Neuronal stem cell (in vitro differentiated cells): Measurements from ENCODE around the gene BCL2L12.

ENCODE experiments used
- DNase-seq: peaks from one replicate; pipeline ENCODE4 v3.0.0-alpha.2; 2013; ENCODE audit warnings: low spot score
- H2AFZ ChIP-seq: one replicate; pipeline ENCODE4 v1.6.1; 2013; ENCODE audit warnings: mild to moderate bottlenecking, low read length, inconsistent platforms
- H2AK5ac ChIP-seq: 2 replicates; pipeline ENCODE4 v1.6.1; 2013; ENCODE audit warnings: low read depth, mild to moderate bottlenecking, inconsistent platforms, low read length, moderate library complexity, mixed read lengths
- H2BK120ac ChIP-seq: 2 replicates; pipeline ENCODE4 v1.6.1; 2013; ENCODE audit warnings: low read depth, mild to moderate bottlenecking, inconsistent platforms, low read length, moderate library complexity, mixed read lengths
- H2BK12ac ChIP-seq: one replicate; pipeline ENCODE4 v1.6.1; 2013; ENCODE audit warnings: low read length, inconsistent platforms
- H2BK15ac ChIP-seq: 2 replicates; pipeline ENCODE4 v1.6.1; 2013; ENCODE audit warnings: mild to moderate bottlenecking, low read length, inconsistent platforms, mixed read lengths
- H2BK5ac ChIP-seq: one replicate; pipeline ENCODE4 v1.6.1; 2013; ENCODE audit warnings: inconsistent platforms, mild to moderate bottlenecking, low read length, moderate library complexity
- H3K14ac ChIP-seq: one replicate; pipeline ENCODE4 v1.6.1; 2013; ENCODE audit warnings: low read length, inconsistent platforms
- H3K18ac ChIP-seq: 2 replicates; pipeline ENCODE4 v1.6.1; 2013; ENCODE audit warnings: low read length, inconsistent platforms
- H3K23ac ChIP-seq: 2 replicates; pipeline ENCODE4 v1.6.1; 2013; ENCODE audit warnings: low read depth, mild to moderate bottlenecking, mixed read lengths, low read length, inconsistent platforms; ENCODE audit not compliant: poor library complexity
- H3K27ac ChIP-seq: replicated peaks from 3 replicates; pipeline ENCODE4 v1.5.1; 2013; ENCODE audit warnings: low read length, inconsistent platforms
- H3K27me3 ChIP-seq, 3 experiments: 2 replicates each; pipeline ENCODE4 v1.6.1; 2013; ENCODE audit warnings: low read length in 3 of 3, mild to moderate bottlenecking in 2 of 3, inconsistent platforms in 1 of 3, low read depth in 1 of 3, mixed read lengths in 1 of 3, moderate library complexity in 1 of 3; ENCODE audit not compliant: control insufficient read depth in 3 of 3, insufficient read depth in 3 of 3
- H3K36me3 ChIP-seq, 2 donors: replicated peaks in 1 of 2; 2 replicates each; pipeline ENCODE4 v1.6.1; 2013; ENCODE audit warnings: low read length in 2 of 2; ENCODE audit not compliant: control insufficient read depth in 2 of 2, insufficient read depth in 2 of 2
- H3K4ac ChIP-seq: 2 replicates; pipeline ENCODE4 v1.6.1; 2013; ENCODE audit warnings: inconsistent platforms, mild to moderate bottlenecking, low read length, moderate library complexity
- H3K4me1 ChIP-seq, 2 donors: 1 replicate in 1 of 2; 2 replicates in 1 of 2; pipeline ENCODE4 v1.6.1; 2013; ENCODE audit warnings: low read length in 2 of 2, low read depth in 1 of 2; ENCODE audit not compliant: control insufficient read depth in 2 of 2, insufficient read depth in 1 of 2
- H3K4me2 ChIP-seq: one replicate; pipeline ENCODE4 v1.6.1; 2013; ENCODE audit warnings: mild to moderate bottlenecking, low read length, inconsistent platforms; ENCODE audit not compliant: insufficient read depth, poor library complexity, severe bottlenecking
- H3K4me3 ChIP-seq, 2 donors: 2 replicates each; pipeline ENCODE4 v1.5.1; 2013; ENCODE audit warnings: low read length in 2 of 2, mild to moderate bottlenecking in 2 of 2, inconsistent platforms in 1 of 2, moderate library complexity in 1 of 2
- H3K79me1 ChIP-seq: one replicate; pipeline ENCODE4 v1.6.1; 2013; ENCODE audit warnings: low read depth, mild to moderate bottlenecking, inconsistent platforms, low read length, moderate library complexity
- H3K9ac ChIP-seq: one replicate; pipeline ENCODE4 v1.6.1; 2013; ENCODE audit warnings: mild to moderate bottlenecking, low read depth, low read length, inconsistent platforms; ENCODE audit not compliant: poor library complexity
- H3K9me3 ChIP-seq, 2 donors: replicated peaks in 1 of 2; 2 replicates each; pipeline versions ENCODE3 to v1.6.1; 2013; ENCODE audit warnings: low read length in 2 of 2, mild to moderate bottlenecking in 2 of 2, inconsistent platforms in 1 of 2, low read depth in 1 of 2, mixed read lengths in 1 of 2, moderate library complexity in 1 of 2; ENCODE audit not compliant: control insufficient read depth in 2 of 2, insufficient read depth in 1 of 2
- H4K8ac ChIP-seq: one replicate; pipeline ENCODE4 v1.6.1; 2013; ENCODE audit warnings: low read depth, mild to moderate bottlenecking, inconsistent platforms, low read length, moderate library complexity
- H4K91ac ChIP-seq: one replicate; pipeline ENCODE4 v1.6.1; 2013; ENCODE audit warnings: low read length, low read depth, mild to moderate bottlenecking, inconsistent platforms; ENCODE audit not compliant: poor library complexity
- WGBS, 2 donors: extraction: QIAGEN DNeasy Blood & Tissue Kit; methylation state at CpG; one replicate each; pipeline ENCODE4 v1.1.7; 2013; ENCODE audit warnings: missing lambda C conversion rate in 2 of 2, mixed read lengths in 1 of 2; ENCODE audit not compliant: insufficient read length in 2 of 2, insufficient replicate concordance in 1 of 2; ENCODE audit errors: extremely low coverage in 2 of 2; 5-methylcytosine and 5-hydroxymethylcytosine counted together

The BCL2L12 gene

DNA sequence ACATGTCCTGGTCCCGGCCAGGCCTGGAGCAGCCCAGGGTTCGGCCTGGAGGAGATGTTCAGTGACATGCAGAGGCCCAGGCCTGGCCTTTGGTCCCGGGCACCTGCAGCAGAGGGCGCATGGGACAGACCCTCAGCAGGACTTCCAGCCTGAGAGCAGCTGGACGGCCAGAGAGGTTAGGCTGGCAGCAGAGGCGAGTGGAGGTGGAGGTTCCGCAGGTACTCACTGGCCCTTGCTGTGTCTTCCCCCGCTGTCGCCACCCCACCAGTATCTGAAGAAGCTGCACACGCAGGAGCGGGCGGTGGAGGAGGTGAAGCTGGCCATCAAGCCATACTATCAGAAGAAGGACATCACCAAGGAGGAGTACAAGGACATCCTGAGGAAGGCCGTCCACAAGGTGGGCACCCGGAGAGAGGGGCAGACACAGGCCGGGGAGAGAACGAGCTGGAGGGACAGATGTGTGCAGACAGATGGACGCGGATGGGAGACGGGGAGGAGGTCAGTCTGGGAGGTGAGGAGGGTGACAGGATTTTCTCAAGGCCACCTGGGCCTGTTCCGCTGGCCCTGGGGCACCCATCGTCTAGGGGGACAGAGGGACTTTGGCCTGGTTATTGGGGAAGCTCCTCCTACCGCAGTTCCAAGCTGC, 8.1 kb upstream of the BCL2L12 start:
- Histone ChIP-seq H3K27me3 (no peaks in the 10 kb centered on the region), H2BK15ac (no peak overlapping the region), H4K91ac (no peak overlapping the region), H3K9ac (no peak overlapping the region), H3K4me1 (no peaks in the 10 kb centered on the region), H3K23ac (no peak overlapping the region), H3K36me3 (peaks cover 74 to 99% of the 10 kb centered on the region in 2 donors), H2AFZ (no peak overlapping the region), H3K79me1 (peaks cover 20% of the 10 kb centered on the region), H2BK5ac (peak overlapping the region; percentile 75), H3K4me3 (no peak overlapping the region), H3K4me2 (no peak overlapping the region), H3K14ac (no peak overlapping the region), H4K8ac (no peak overlapping the region), H2AK5ac (no peak overlapping the region), H2BK120ac (no peak overlapping the region), H3K4ac (no peak overlapping the region), H2BK12ac (no peak overlapping the region), H3K27ac (no peak overlapping the region), H3K9me3 (peaks cover 4 to 5% of the 10 kb centered on the region in 2 donors), H3K18ac (no peak overlapping the region)
- no CpG with 5 or more reads among the region's 22 CpGs for WGBS, 2 donors
- DNase-seq = no peak

DNA sequence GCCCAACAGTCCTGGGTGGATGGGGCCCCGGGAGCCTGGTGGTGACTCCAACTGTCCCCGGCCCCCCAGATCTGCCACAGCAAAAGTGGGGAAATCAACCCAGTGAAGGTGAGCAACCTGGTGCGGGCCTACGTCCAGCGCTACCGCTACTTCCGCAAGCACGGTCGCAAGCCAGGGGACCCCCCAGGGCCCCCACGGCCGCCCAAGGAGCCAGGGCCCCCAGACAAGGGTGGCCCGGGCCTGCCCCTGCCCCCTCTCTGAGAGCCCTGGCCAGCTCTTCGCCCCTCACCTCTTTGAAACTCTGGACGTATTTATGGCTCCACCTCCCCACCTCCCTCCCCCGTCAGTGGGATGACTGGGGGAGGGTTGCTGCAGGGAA, 7.6 kb upstream of the BCL2L12 start:
- peaks cover 74 to 99% of the 10 kb centered on the region in 2 donors for H3K36me3 ChIP-seq
- H3K27me3 ChIP-seq = no peaks in the 10 kb centered on the region
- H3K79me1 ChIP-seq = peaks cover 15% of the 10 kb centered on the region
- no peak overlapping the region for H2BK5ac ChIP-seq
- H2BK120ac ChIP-seq = no peak overlapping the region
- H2BK12ac ChIP-seq = no peak overlapping the region
- H3K27ac ChIP-seq = no peak overlapping the region
- H3K4me1 ChIP-seq = no peaks in the 10 kb centered on the region
- H3K4me2 ChIP-seq = no peak overlapping the region
- H2BK15ac ChIP-seq = no peak overlapping the region
- no peak overlapping the region for H3K9ac ChIP-seq
- H3K9me3 ChIP-seq = peaks cover 4 to 5% of the 10 kb centered on the region in 2 donors
- no peak overlapping the region for H3K18ac ChIP-seq
- no CpG with 5 or more reads among the region's 15 CpGs for WGBS, 2 donors
- H2AK5ac ChIP-seq = no peak overlapping the region
- H2AFZ ChIP-seq = no peak overlapping the region
- no peak overlapping the region for H3K4ac ChIP-seq
- H3K4me3 ChIP-seq = no peak overlapping the region
- DNase-seq = no peak
- H4K91ac ChIP-seq = no peak overlapping the region
- H3K14ac ChIP-seq = no peak overlapping the region
- no peak overlapping the region for H3K23ac ChIP-seq
- H4K8ac ChIP-seq = no peak overlapping the region

DNA sequence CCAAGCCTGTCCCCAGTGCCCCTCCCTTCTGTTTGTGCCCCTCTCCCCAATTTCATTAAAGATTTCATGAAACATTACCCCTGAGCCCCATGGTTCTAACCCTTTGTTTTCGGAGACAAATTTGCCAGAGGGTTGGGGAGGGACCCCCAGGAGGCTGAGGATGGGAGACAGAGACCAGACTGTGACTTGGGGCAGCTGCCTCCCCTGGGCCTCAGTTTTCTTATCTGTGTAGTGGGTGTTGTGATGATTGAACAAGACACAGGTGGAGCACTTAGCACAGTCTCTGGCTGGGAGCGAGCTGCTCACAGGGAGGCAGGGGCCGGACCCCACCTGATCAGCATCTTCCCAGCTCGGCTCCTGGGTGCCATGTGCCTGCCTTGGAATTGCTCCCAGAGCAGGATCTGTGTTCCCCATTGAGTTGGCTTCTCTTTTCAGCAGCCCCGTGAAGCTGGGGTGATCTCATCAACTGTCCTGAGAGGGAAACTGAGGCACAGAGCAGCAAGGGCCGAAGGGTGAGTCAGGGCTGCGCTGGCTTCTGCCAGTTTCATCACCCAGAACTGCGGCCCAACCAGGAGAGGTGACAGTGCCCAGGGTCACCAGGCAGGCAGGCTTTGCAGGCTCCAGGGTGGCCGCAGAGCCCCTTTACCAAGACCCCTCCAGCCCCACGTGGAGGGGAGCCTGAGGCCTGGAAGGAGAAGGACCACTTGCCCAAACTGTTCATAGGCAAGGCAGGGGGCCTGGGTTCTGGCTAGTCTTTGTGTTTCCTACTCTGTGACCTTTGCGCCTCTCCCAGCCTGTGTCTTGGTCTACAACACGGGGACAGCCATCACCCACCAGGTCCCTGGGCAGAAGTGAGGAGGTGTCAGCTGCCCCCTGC, 6.9 kb upstream of the BCL2L12 start:
- DNase-seq = no peak
- Histone ChIP-seq H2BK120ac (no peak overlapping the region), H3K36me3 (peaks cover 70 to 95% of the 10 kb centered on the region in 2 donors)

DNA sequence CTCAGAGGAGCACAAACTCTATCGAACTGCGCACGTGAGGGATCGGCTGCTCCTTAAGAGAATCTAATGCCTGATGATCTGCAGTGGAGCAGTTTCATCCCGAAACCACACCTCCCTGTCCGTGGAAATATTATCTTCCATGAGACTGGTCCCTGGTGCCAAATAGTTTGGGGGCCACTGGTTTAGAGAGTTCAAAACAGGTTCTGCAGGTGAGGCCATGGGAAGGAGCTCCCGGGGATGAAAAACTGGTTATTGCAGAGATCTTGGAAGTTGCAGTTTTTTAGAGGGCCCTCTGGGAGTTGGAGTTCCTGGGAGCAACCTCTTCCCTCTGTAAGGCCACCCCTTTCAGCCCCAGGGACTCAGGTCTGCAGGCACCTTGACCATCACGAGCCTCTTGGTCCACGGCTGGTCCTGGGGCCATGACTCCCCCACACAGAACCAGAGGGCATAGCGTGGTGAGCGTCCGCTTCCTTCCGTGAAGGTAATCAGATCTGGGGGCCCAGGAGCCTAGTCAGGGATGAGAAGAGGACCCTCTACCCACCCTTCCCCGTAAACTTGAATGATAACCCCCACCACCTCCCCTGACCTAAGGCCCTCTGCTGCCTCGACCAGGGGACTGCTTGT, 5.3 kb upstream of the BCL2L12 start:
- Histone ChIP-seq H2BK15ac (no peak overlapping the region), H3K18ac (no peak overlapping the region), H4K8ac (no peak overlapping the region), H2BK12ac (no peak overlapping the region), H3K4me2 (no peak overlapping the region), H3K9me3 (peaks cover 4 to 5% of the 10 kb centered on the region in 2 donors), H3K9ac (no peak overlapping the region), H2AFZ (no peak overlapping the region), H2BK120ac (no peak overlapping the region), H3K79me1 (peaks cover 2% of the 10 kb centered on the region), H3K27me3 (no peaks in the 10 kb centered on the region), H3K4me3 (no peak overlapping the region), H3K36me3 (peaks cover 56 to 79% of the 10 kb centered on the region in 2 donors), H2AK5ac (no peak overlapping the region), H3K4me1 (no peaks in the 10 kb centered on the region), H2BK5ac (no peak overlapping the region), H3K23ac (no peak overlapping the region), H4K91ac (no peak overlapping the region), H3K4ac (no peak overlapping the region), H3K14ac (no peak overlapping the region), H3K27ac (no peak overlapping the region)
- no peak for DNase-seq
- no CpG with 5 or more reads among the region's 15 CpGs for WGBS, 2 donors

More for the DNA sequence above, 6.9 kb upstream of the BCL2L12 start:
- Histone ChIP-seq H2BK12ac (peak overlapping the region; percentile 43), H3K18ac (no peak overlapping the region), H3K4me1 (no peaks in the 10 kb centered on the region), H2BK5ac (no peak overlapping the region), H2AFZ (no peak overlapping the region), H2AK5ac (no peak overlapping the region), H3K4ac (no peak overlapping the region), H3K27me3 (no peaks in the 10 kb centered on the region), H3K4me2 (no peak overlapping the region), H3K27ac (no peak overlapping the region), H3K9ac (no peak overlapping the region), H3K4me3 (no peak overlapping the region), H2BK15ac (no peak overlapping the region), H3K79me1 (peaks cover 10% of the 10 kb centered on the region), H4K91ac (no peak overlapping the region), H3K9me3 (peaks cover 4 to 5% of the 10 kb centered on the region in 2 donors), H4K8ac (no peak overlapping the region), H3K23ac (no peak overlapping the region), H3K14ac (no peak overlapping the region)
- WGBS, 2 donors = no CpG with 5 or more reads among the region's 12 CpGs
